Activated naive CD4-positive, alpha-beta T cell treated with anti-CD3 and anti-CD28 coated beads, Interleukin-2, amount 10 ng/mL, durations not matched to agents 7 days and 5 days (primary cell): ENCODE data around the gene RAB44.
A peak's percentile ranks its signal among the peaks of the same experiment; 100 is the strongest.

ENCODE experiments used
- CTCF ChIA-PET: fragments of 350-600 bp; sonication (Branson Sonifier 250); formaldehyde crosslinking; loops from one replicate; lab custom pipeline; 2021; ENCODE audit warnings: antibody characterized with exemption; lab: Charles Lee
- DNase-seq: peaks from one replicate; pipeline ENCODE4 v3.0.0-alpha.2; 2020
- H3K27ac Mint-ChIP-seq: one replicate; pipeline ENCODE4 v1.8.0; 2021; ENCODE audit warnings: mild to moderate bottlenecking, moderate library complexity, mixed read lengths
- H3K27me3 Mint-ChIP-seq: one replicate; pipeline ENCODE4 v1.8.0; 2021; ENCODE audit warnings: mild to moderate bottlenecking, mixed read lengths
- H3K36me3 Mint-ChIP-seq: one replicate; pipeline ENCODE4 v1.8.0; 2021; ENCODE audit warnings: mixed read lengths
- H3K4me1 Mint-ChIP-seq: one replicate; pipeline ENCODE4 v1.8.0; 2021; ENCODE audit warnings: mixed read lengths
- H3K4me3 Mint-ChIP-seq: one replicate; pipeline ENCODE4 v1.8.0; 2021; ENCODE audit warnings: mild to moderate bottlenecking, moderate library complexity, mixed read lengths
- H3K9me3 Mint-ChIP-seq: one replicate; pipeline ENCODE4 v1.8.0; 2021; ENCODE audit warnings: mixed read lengths

Gene RAB44

DNA sequence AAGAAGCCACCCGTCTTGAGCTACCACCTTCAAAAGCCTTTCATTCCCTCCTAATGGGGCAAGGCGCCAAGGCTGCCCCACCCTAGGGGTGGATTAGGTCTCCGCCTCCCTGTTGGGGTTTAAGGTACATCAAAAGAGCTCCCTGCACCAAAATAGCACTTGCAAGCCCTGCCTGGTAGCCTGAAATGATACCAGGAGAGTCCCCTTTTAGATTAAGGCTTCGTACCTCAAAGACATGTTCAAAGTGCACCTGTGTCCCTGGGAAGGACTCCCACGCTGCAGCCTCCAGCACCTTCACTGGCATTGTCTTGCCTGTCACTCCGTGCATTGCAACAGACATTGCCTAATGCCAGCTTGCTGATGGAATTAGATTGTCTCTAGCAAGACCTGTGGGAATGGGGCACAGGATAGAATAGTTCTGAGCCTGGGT is 34.8 kb upstream of the RAB44 start:
- Mint-ChIP-seq H3K27me3 (peaks cover 11% of the 10 kb centered on the region), H3K36me3 (no peaks in the 10 kb centered on the region), H3K27ac (no peak overlapping the region), H3K4me3 (no peak overlapping the region), H3K9me3 (no peaks in the 10 kb centered on the region), H3K4me1 (peaks cover 21% of the 10 kb centered on the region)
- CTCF ChIA-PET, result interaction anchor here (0.9 to 2.1 kb wide), 6 partner anchors 11 to 47 kb away, joined by 3 to 10 read pairs (median 4); partner anchors contain the start of gene CDKN1A
- DNase-seq, result peak; percentile 30

- peaks cover 12% of the 10 kb centered on the region for H3K27me3 Mint-ChIP-seq
- no peak for DNase-seq
- no peaks in the 10 kb centered on the region for H3K36me3 Mint-ChIP-seq
- no peaks in the 10 kb centered on the region for H3K9me3 Mint-ChIP-seq
- no peak overlapping the region for H3K4me3 Mint-ChIP-seq
- H3K4me1 Mint-ChIP-seq, result peaks cover 21% of the 10 kb centered on the region
- CTCF ChIA-PET, result interaction anchor here (1.0 to 2.1 kb wide), 5 partner anchors 11 to 61 kb away, joined by 4 to 10 read pairs (median 4); partner anchors contain the start of gene CDKN1A
- no peak overlapping the region for H3K27ac Mint-ChIP-seq
Measured at GRCh38 chr6:36663504-36664446, 33.9 kb upstream of the RAB44 start.

DNA sequence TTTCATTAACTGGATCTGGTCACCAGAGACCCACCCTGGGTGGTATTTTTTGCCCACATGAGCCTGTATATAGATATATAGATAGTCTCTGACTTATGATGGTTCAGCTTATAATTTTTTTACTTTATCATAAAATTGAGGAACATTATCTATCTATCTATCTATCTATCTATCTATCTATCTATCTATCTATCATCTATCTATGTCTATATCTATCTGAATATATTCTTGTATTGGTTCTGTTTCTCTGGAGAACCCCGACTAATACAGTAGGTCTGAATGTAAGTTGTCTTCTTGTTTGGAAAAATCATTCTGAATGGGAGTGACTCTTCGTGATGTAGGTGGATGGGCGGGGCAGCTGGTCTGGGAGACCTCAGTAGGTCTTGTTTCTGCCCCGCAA is 32.4 kb upstream of the RAB44 start:
- Mint-ChIP-seq H3K9me3 (no peaks in the 10 kb centered on the region), H3K4me3 (no peak overlapping the region), H3K36me3 (no peaks in the 10 kb centered on the region), H3K27ac (no peak overlapping the region), H3K4me1 (peaks cover 21% of the 10 kb centered on the region), H3K27me3 (peaks cover 15% of the 10 kb centered on the region)
- DNase-seq, result no peak
- CTCF ChIA-PET, result no interaction called here

DNA sequence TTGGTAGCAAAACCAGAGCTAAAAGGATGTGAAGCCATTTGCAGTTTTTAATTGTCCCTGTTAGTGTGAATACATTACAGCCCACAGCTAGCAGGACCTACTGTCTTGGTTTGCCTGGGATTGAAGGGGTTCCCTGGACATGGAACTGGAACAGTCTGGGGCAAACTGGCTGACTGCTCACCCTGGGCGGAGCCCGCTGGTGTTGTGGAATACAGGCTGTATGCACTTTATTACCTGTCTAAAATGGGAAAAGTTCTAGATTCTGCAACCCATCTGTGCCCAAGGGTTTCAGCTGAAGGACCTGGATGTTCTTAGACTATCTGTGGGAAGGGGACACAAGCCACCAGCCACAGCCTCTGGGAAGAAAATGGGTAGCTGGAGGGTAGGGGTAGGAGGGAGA is 31.3 kb upstream of the RAB44 start:
- H3K36me3 Mint-ChIP-seq, result no peaks in the 10 kb centered on the region
- H3K27me3 Mint-ChIP-seq, result peaks cover 15% of the 10 kb centered on the region
- no peak overlapping the region for H3K4me3 Mint-ChIP-seq
- H3K27ac Mint-ChIP-seq, result no peak overlapping the region
- peaks cover 21% of the 10 kb centered on the region for H3K4me1 Mint-ChIP-seq
- no peaks in the 10 kb centered on the region for H3K9me3 Mint-ChIP-seq
- CTCF ChIA-PET, result interaction anchor here (1.1 kb wide), 1 partner anchor 58 kb away, joined by 3 read pairs; no protein-coding TSS in a partner anchor
- DNase-seq, result no peak

GRCh38 chr6:36666826-36667591 is 30.6 kb upstream of the RAB44 start:
- no peak for DNase-seq
- Mint-ChIP-seq H3K9me3 (no peaks in the 10 kb centered on the region), H3K27ac (no peak overlapping the region), H3K36me3 (no peaks in the 10 kb centered on the region), H3K4me3 (no peak overlapping the region), H3K27me3 (peaks cover 15% of the 10 kb centered on the region), H3K4me1 (peaks cover 20% of the 10 kb centered on the region)
- CTCF ChIA-PET, result interaction anchor here (0.8 to 1.2 kb wide), 2 partner anchors 11 to 16 kb away, joined by 3 to 4 read pairs; partner anchors contain the start of gene CDKN1A

DNA sequence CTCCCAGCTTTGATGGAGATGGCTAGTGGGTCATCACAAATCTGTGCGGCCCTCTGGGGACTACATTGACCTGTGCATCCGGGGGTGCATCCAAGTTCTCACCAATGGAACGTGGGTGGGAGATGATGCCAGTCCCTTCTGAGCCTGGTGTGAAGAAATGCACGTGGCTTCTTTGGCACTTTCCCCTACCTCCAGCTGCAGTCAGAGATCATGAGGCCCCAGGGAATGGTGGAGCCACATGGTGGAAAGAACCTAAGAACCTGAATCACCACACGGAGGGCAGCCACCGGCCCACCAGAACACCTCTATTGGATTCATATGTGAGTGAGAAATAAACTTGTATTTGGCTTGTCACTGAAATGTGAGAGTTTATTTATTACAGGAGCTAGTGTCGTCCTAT is 29.0 kb upstream of the RAB44 start:
- Mint-ChIP-seq H3K9me3 (no peaks in the 10 kb centered on the region), H3K27ac (no peak overlapping the region), H3K4me3 (no peak overlapping the region), H3K4me1 (peaks cover 5% of the 10 kb centered on the region), H3K36me3 (no peaks in the 10 kb centered on the region), H3K27me3 (peaks cover 15% of the 10 kb centered on the region)
- CTCF ChIA-PET, result interaction anchor here (0.5 to 1.3 kb wide), 4 partner anchors 45 to 526 kb away, joined by 3 read pairs; no protein-coding TSS in a partner anchor
- DNase-seq, result no peak

GRCh38 chr6:36669002-36669401 is 28.6 kb upstream of the RAB44 start:
- H3K4me1 Mint-ChIP-seq, result peaks cover 4% of the 10 kb centered on the region
- H3K9me3 Mint-ChIP-seq, result no peaks in the 10 kb centered on the region
- CTCF ChIA-PET, result interaction anchor here (0.6 to 1.3 kb wide), 3 partner anchors 46 to 114 kb away, joined by 3 read pairs; no protein-coding TSS in a partner anchor
- DNase-seq, result no peak
- no peak overlapping the region for H3K27ac Mint-ChIP-seq
- no peak overlapping the region for H3K4me3 Mint-ChIP-seq
- H3K36me3 Mint-ChIP-seq, result no peaks in the 10 kb centered on the region
- peaks cover 18% of the 10 kb centered on the region for H3K27me3 Mint-ChIP-seq

- no peak overlapping the region for H3K27ac Mint-ChIP-seq
- H3K9me3 Mint-ChIP-seq, result no peaks in the 10 kb centered on the region
- no peaks in the 10 kb centered on the region for H3K36me3 Mint-ChIP-seq
- H3K4me1 Mint-ChIP-seq, result peaks cover 9% of the 10 kb centered on the region
- CTCF ChIA-PET, result no interaction called here
- DNase-seq, result no peak
- no peak overlapping the region for H3K4me3 Mint-ChIP-seq
- H3K27me3 Mint-ChIP-seq, result peaks cover 21% of the 10 kb centered on the region
Measured at GRCh38 chr6:36670271-36670670, 27.4 kb upstream of the RAB44 start.

- peaks cover 24% of the 10 kb centered on the region for H3K27me3 Mint-ChIP-seq
- peaks cover 23% of the 10 kb centered on the region for H3K4me1 Mint-ChIP-seq
- H3K27ac Mint-ChIP-seq, result no peak overlapping the region
- no peak for DNase-seq
- H3K9me3 Mint-ChIP-seq, result no peaks in the 10 kb centered on the region
- no peaks in the 10 kb centered on the region for H3K36me3 Mint-ChIP-seq
- no peak overlapping the region for H3K4me3 Mint-ChIP-seq
- CTCF ChIA-PET, result interaction anchor here (1.1 kb wide), 1 partner anchor 57 kb away, joined by 3 read pairs; no protein-coding TSS in a partner anchor
Measured at GRCh38 chr6:36671687-36672375, 25.8 kb upstream of the RAB44 start.

DNA sequence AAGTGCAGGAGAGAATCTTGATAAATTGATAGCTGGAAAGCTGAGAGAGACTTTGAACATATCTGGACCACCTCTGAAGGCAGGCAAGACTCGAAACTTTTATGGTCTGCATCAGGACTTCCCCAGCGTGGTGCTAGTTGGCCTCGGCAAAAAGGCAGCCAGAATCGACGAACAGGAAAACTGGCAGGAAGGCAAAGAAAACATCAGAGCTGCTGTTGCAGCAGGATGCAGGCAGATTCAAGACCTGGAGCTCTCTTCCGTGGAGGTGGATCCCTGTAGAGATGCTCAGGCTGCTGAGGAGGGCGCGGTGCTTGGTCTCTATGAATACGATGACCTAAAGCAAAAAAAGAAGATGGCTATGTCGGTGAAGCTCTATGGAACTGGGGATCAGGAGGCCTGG is 23.7 kb upstream of the RAB44 start:
- Mint-ChIP-seq H3K27me3 (peaks cover 33% of the 10 kb centered on the region), H3K27ac (no peak overlapping the region), H3K4me3 (no peak overlapping the region), H3K9me3 (no peaks in the 10 kb centered on the region), H3K36me3 (peaks cover 3% of the 10 kb centered on the region), H3K4me1 (peaks cover 41% of the 10 kb centered on the region)
- CTCF ChIA-PET, result interaction anchor here (0.8 to 1.2 kb wide), 3 partner anchors 11 to 85 kb away, joined by 3 to 4 read pairs (median 3); no protein-coding TSS in a partner anchor
- DNase-seq, result no peak

DNA sequence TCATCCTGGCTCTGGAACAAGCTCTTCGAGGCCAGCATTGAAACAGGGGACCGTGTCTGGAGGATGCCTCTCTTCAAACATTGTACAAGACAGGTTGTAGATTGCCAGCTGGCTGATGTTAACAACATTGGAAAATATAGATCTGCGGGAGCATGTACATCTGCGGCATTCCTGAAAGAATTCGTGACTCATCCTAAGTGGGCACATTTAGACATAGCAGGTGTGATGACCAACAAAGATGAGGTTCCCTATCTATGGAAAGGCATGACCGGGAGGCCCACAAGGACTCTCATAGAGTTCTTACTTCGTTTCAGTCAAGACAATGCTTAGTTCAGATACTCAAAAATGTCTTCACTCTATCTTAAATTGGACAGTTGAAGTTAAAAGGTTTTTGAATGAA is 22.7 kb upstream of the RAB44 start:
- peaks cover 3% of the 10 kb centered on the region for H3K36me3 Mint-ChIP-seq
- H3K27ac Mint-ChIP-seq, result no peak overlapping the region
- no peaks in the 10 kb centered on the region for H3K9me3 Mint-ChIP-seq
- H3K4me1 Mint-ChIP-seq, result peaks cover 43% of the 10 kb centered on the region
- peaks cover 38% of the 10 kb centered on the region for H3K27me3 Mint-ChIP-seq
- no peak overlapping the region for H3K4me3 Mint-ChIP-seq
- CTCF ChIA-PET, result interaction anchor here (1.3 kb wide), 1 partner anchor 12 kb away, joined by 4 read pairs; no protein-coding TSS in a partner anchor
- no peak for DNase-seq

- Mint-ChIP-seq H3K9me3 (no peaks in the 10 kb centered on the region), H3K27ac (peak overlapping the region; percentile 65), H3K4me3 (peak overlapping the region; percentile 55), H3K4me1 (peaks cover 53% of the 10 kb centered on the region), H3K27me3 (peaks cover 42% of the 10 kb centered on the region), H3K36me3 (peaks cover 12% of the 10 kb centered on the region)
- CTCF ChIA-PET, result interaction anchor here (0.5 to 3.9 kb wide), 5 partner anchors 52 to 273 kb away, joined by 3 to 20 read pairs (median 3); no protein-coding TSS in a partner anchor
- no peak for DNase-seq
Measured at GRCh38 chr6:36676141-36677058, 21.2 kb upstream of the RAB44 start.
